Esophagus muscularis mucosa (tissue), 4 donors: ENCODE results near the gene PDXDC1. TPM values are rescaled to one million over a fixed set of nuclear protein-coding genes. Genes with fewer than 3 reads are reported as not detected.
"Not testable (repeated sequence)": the region's sequence is repeated elsewhere in the genome, so short reads cannot be mapped to it uniquely, and the experiment has no call there.

Source experiments
- DNase-seq: peaks from one replicate; pipeline ENCODE4 v3.0.0-alpha.2; 2017; ENCODE audit errors: extremely low spot score
- H3K27ac ChIP-seq, 4 donors: fragments of 200-600 bp; sonication (generic); replicated peaks in 1 of 4; 1 replicate in 3 of 4; 2 replicates in 1 of 4; pipeline ENCODE4 v1.5.1; 2016 to 2019; ENCODE audit warnings: mild to moderate bottlenecking in 1 of 4
- H3K27me3 ChIP-seq, 4 donors: fragments of 200-600 bp; sonication (generic); one replicate each; pipeline versions ENCODE4 v1.5.1 to v1.6.0; 2016 to 2019
- H3K36me3 ChIP-seq, 4 donors: fragments of 200-600 bp; sonication (generic); one replicate each; pipeline ENCODE4 v1.5.1; 2016 to 2019
- H3K4me1 ChIP-seq, 4 donors: fragments of 200-600 bp; sonication (generic); one replicate each; pipeline ENCODE4 v1.5.1; 2016 to 2019
- H3K4me3 ChIP-seq, 4 donors: fragments of 200-600 bp; sonication (generic); 1 replicate in 2 of 4; 2 replicates in 2 of 4; pipeline ENCODE4 v1.5.1; 2016 to 2019; ENCODE audit warnings: mild to moderate bottlenecking in 4 of 4, moderate library complexity in 1 of 4
- H3K9me3 ChIP-seq, 4 donors: fragments of 200-600 bp; sonication (generic); 1 replicate in 3 of 4; 2 replicates in 1 of 4; pipeline ENCODE4 v1.5.1; 2016 to 2019
- EP300 ChIP-seq: sonication (generic); formaldehyde crosslinking; IDR thresholded peaks from one replicate; pipeline ENCODE4 v1.6.1; 2017; ENCODE audit warnings: antibody characterized with exemption
- POLR2A ChIP-seq: fragments of 450-650 bp; IDR thresholded peaks from one replicate; pipeline ENCODE4 v1.6.1; 2017; ENCODE audit warnings: antibody characterized with exemption, moderate library complexity, mild to moderate bottlenecking, low read depth
- POLR2AphosphoS5 ChIP-seq, 2 donors: sonication (generic); formaldehyde crosslinking; IDR thresholded peaks; one replicate each; pipeline ENCODE4 v1.6.1; 2017; ENCODE audit warnings: antibody characterized with exemption in 2 of 2
- WGBS: methylation state at CpG from one replicate; pipeline ENCODE4 v1.1.5; 2018; 5-methylcytosine and 5-hydroxymethylcytosine counted together
- intact Hi-C: fragments of 100-400 bp; cut with DNase I; formaldehyde crosslinking; loops from one replicate; pipeline ENCODE4 v1.15.1; 2023
- total RNA-seq, 4 donors: library from RNA; depleted of rRNA; stranded (reverse); fragments of >200 nt; gene quantifications; one replicate each; pipeline versions ENCODE4 v1.1.0 to v1.2.1, GENCODE V29; 2016
- TF ChIP-seq, protein P1 (sequence below), 3 experiments: fragments of 200-600 bp in 2 of 3; fragments of 450-650 bp in 1 of 3; sonication (generic) in 2 of 3; IDR thresholded peaks; one replicate each; pipeline ENCODE4 v1.5.1; 2017 to 2019; ENCODE audit warnings: antibody characterized with exemption in 3 of 3, mild to moderate bottlenecking in 2 of 3, moderate library complexity in 1 of 3

Gene PDXDC1
- total RNA-seq, 4 donors from 2014 or later = 74.3 to 91.3 (median 85.9) TPM

- TF ChIP-seq POLR2A (no peak), POLR2AphosphoS5 (IDR thresholded peaks at IDR 0.05) (no peak), EP300 (no peak)
- TF ChIP-seq, protein P1, sequence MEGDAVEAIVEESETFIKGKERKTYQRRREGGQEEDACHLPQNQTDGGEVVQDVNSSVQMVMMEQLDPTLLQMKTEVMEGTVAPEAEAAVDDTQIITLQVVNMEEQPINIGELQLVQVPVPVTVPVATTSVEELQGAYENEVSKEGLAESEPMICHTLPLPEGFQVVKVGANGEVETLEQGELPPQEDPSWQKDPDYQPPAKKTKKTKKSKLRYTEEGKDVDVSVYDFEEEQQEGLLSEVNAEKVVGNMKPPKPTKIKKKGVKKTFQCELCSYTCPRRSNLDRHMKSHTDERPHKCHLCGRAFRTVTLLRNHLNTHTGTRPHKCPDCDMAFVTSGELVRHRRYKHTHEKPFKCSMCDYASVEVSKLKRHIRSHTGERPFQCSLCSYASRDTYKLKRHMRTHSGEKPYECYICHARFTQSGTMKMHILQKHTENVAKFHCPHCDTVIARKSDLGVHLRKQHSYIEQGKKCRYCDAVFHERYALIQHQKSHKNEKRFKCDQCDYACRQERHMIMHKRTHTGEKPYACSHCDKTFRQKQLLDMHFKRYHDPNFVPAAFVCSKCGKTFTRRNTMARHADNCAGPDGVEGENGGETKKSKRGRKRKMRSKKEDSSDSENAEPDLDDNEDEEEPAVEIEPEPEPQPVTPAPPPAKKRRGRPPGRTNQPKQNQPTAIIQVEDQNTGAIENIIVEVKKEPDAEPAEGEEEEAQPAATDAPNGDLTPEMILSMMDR (IDR thresholded peaks at IDR 0.05) = no peak
- DNase-seq = no peak
- H3K27me3 ChIP-seq = no peaks in the 10 kb centered on the region
- no peaks in the 10 kb centered on the region for H3K9me3 ChIP-seq
- no peak overlapping the region for H3K27ac ChIP-seq
- no peak overlapping the region for H3K4me3 ChIP-seq
- peaks cover 4 to 18% (median 16%) of the 10 kb centered on the region in 4 donors for H3K4me1 ChIP-seq
- WGBS = 82% methylated on average over 3 of the region's 3 CpGs
- H3K36me3 ChIP-seq = peaks cover 35 to 65% (median 51%) of the 10 kb centered on the region in 4 donors
- intact Hi-C loops = no loop called here
Observed at GRCh38 chr16:15059324-15059723, 84.5 kb downstream of the PDXDC1 start.

DNA sequence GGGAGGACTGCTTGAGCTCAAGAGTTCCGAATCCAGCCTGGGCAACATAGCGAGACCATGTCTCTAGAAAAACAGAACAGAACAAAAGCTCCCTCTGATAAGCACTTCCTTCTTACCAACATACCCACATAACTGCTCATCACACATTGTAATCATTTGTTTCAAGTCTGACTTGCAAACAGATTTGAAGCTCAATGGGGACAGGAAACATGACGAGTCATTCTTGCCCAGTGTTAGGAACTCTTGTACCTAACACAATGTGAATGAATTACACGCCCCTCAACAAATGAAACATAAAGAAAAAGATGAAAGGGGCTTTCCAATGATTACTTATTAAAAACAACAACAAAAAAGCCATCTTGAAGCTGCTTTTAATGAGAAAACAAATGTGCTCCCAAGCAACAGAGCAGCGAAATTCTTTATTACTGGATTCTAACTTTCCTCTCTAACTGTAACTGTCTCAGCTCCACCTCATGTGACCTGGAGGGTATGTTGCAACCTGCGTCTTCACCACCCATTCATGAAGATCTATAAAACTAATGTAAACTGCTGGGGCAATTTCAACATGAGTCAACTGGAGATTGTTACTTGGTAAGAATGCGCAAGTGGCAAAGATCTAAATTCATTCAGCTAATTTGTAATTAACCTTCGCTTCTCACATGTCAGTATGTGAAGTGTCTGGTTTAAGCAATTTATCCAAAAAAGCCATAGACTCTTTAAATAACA is 87.4 kb downstream of the PDXDC1 start:
- peaks cover 47 to 85% (median 71%) of the 10 kb centered on the region in 4 donors for H3K36me3 ChIP-seq
- intact Hi-C loops, DNase-seq, H3K27me3 ChIP-seq, H3K27ac ChIP-seq, H3K4me3 ChIP-seq, H3K4me1 ChIP-seq, H3K9me3 ChIP-seq: not testable (repeated sequence)
- 88% methylated on average over 8 of the region's 8 CpGs for WGBS

DNA sequence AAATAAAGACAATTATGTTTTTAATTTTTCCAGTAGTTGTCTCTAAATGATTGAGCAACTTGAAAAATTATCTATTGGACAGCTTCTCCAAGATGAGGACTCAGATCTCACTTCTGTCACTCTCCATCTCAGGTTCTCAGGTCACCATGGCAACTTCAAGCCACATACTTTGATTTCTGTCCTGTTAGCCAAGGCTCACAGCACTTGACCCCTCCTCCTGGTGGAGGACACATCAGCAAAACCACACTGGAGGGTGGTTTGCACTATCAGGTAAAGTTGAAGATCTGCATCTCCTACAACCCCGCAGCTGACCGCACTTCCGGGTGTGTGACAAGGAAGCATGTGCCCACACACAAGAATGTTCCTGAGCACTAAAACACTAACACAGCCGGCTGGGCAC is 91.1 kb downstream of the PDXDC1 start:
- H3K9me3 ChIP-seq, DNase-seq, intact Hi-C loops, H3K4me1 ChIP-seq, H3K27ac ChIP-seq, H3K27me3 ChIP-seq, H3K4me3 ChIP-seq: not testable (repeated sequence)
- H3K36me3 ChIP-seq = peaks cover 56 to 86% (median 72%) of the 10 kb centered on the region in 4 donors
- no CpG with 5 or more reads among the region's 4 CpGs for WGBS

GRCh38 chr16:15066690-15067089 is 91.9 kb downstream of the PDXDC1 start:
- peaks cover 48 to 81% (median 65%) of the 10 kb centered on the region in 4 donors for H3K36me3 ChIP-seq
- H3K27me3 ChIP-seq, DNase-seq, H3K9me3 ChIP-seq, H3K4me3 ChIP-seq, intact Hi-C loops, H3K27ac ChIP-seq, H3K4me1 ChIP-seq: not testable (repeated sequence)
- 87% methylated on average over 8 of the region's 8 CpGs for WGBS

DNA sequence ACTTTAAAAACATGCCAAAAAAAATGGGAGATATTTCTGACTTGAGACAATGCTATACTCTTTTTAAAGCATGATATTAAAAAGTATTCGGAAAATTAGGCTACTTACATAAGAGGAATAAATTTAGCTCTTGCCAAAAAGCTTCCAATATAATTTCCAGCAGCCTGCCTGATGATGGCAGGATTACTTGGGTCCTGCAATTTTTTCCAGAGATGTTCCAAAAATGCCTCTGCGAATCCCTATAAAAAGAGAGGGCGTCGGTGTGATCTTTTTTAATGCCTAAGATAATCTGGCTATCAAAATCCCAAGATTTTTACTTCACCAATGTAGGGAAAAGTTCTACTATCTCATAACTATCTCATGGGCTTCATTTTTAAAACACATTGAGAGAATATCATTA is 96.2 kb downstream of the PDXDC1 start:
- H3K4me3 ChIP-seq, H3K9me3 ChIP-seq, intact Hi-C loops, DNase-seq, H3K27me3 ChIP-seq: not testable (repeated sequence)
- H3K27ac ChIP-seq = peak overlapping the region in 1 of 4 donors; percentile 28
- peaks cover 0 to 11% (median 9%) of the 10 kb centered on the region in 4 donors for H3K4me1 ChIP-seq
- WGBS = 52% methylated on average over 4 of the region's 4 CpGs
- peaks cover 48 to 73% (median 63%) of the 10 kb centered on the region in 4 donors for H3K36me3 ChIP-seq

- Histone ChIP-seq H3K36me3 (peaks cover 53 to 79% (median 64%) of the 10 kb centered on the region in 4 donors), H3K4me1 (peaks cover 0 to 14% (median 9%) of the 10 kb centered on the region in 4 donors)
- 50% methylated on average over 15 of the region's 16 CpGs for WGBS
- H3K27me3 ChIP-seq, H3K4me3 ChIP-seq, DNase-seq, intact Hi-C loops, H3K9me3 ChIP-seq, H3K27ac ChIP-seq: not testable (repeated sequence)
- TF ChIP-seq, protein P1 (IDR thresholded peaks at IDR 0.05) = peak in 2 of 3 experiments; percentile 13 to 26
Observed at GRCh38 chr16:15071916-15072769, 97.3 kb downstream of the PDXDC1 start.
